NCI-H1694 treated with DMSO at 0.1 percent for 48 hours (cell line): ENCODE data around the gene EYS.
"Not testable (repeated sequence)": the region's sequence is repeated elsewhere in the genome, so short reads cannot be mapped to it uniquely, and the experiment has no call there.

ENCODE experiments used
- DNase-seq: peaks from one replicate; lab custom pipeline; 2025; lab: John Stamatoyannopoulos, UW

EYS gene

GRCh38 chr6:64301307-64302236 is 1405.5 kb downstream of the EYS start:
- no peak for DNase-seq

- no peak for DNase-seq
These were observed 1407.8 kb downstream of the EYS start for GRCh38 chr6:64299176-64299575.

GRCh38 chr6:64294034-64294433 is 1413.0 kb downstream of the EYS start:
- DNase-seq = no peak

GRCh38 chr6:64293298-64293697 is 1413.7 kb downstream of the EYS start:
- DNase-seq = no peak

DNA sequence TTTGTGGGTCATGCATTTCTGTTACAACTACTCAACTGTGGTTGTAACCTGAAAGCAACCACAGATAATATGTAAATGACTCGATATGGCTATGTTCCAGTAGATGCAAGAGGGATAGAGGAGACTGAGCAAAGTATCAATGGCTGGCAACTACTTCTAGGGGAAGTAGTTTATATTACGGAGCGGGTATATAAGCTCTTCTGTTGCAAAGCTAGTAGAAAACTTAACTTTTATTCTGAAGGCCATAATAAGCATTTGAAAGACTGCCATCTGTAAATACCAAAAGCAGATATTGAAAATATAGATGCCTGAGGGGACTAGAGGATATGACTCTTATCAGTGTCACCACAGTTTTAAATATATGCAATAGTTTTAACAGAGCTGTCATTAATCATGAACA is 1416.2 kb downstream of the EYS start:
- DNase-seq = no peak

- no peak for DNase-seq
These were observed 1417.1 kb downstream of the EYS start for GRCh38 chr6:64289931-64290330.

DNA sequence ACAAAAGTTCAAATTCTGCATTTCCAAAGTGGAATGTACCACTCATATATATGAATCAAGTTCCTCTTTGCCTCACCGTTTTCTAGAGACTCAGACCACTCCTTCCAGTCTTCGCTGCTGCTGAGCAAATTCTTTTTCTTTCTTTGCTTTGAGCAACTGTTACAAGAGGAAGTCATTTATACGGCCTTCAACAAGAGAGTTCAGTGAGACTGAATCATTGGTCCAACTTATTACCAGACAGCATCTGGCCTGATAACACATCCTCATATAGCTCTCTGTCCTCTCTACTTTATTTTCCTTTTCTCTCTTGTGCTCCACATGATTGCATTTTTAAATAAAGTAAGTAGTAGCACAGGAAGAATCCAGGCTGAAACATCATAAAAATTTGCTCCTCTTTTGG is 1418.7 kb downstream of the EYS start:
- DNase-seq = no peak

- no peak for DNase-seq
These were observed 1425.9 kb downstream of the EYS start for GRCh38 chr6:64281167-64281566.

DNA sequence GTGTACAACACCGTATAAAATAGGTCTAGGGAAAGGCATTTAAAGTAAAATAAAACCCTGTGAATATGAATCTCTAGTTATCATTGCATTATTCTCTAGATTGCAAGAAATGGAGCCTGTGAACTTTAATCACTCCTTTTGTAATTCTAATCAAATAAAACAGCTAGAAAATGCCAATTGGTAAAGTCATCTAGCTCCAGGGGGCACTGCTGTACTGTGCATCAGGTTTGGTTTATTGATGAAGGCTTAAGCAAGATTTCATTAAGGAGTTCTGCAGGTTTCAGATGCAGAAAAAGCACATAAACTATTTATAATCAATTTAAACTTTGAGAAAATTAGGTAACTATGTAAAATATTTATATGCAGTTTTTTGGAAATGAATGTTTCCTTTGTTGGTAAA is 1426.5 kb downstream of the EYS start:
- DNase-seq = peak; percentile 20

- DNase-seq = no peak
These were observed 1436.9 kb downstream of the EYS start for GRCh38 chr6:64270083-64270482.

DNA sequence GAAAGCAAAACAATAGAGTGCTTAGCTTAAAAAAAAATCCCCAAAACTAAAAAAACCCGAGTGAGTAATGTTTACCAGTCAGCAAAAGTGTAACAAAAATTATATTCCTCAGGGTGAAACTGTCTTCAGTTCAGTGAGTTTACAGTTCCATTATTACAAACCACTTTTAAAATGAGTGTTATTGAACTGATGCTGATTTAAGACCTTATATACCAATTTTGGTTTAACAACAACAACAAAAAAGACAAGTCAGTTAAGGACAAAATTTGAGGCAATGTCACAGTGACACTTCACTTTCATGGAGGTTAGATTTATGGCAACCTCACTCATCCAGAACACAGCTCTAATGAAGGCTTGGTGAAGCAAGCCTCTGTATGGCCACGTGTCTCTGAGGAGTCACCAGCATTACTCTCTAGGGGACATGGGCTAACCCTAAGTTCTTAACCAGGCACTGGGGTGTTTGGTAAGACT is 1440.6 kb downstream of the EYS start:
- DNase-seq = no peak

DNA sequence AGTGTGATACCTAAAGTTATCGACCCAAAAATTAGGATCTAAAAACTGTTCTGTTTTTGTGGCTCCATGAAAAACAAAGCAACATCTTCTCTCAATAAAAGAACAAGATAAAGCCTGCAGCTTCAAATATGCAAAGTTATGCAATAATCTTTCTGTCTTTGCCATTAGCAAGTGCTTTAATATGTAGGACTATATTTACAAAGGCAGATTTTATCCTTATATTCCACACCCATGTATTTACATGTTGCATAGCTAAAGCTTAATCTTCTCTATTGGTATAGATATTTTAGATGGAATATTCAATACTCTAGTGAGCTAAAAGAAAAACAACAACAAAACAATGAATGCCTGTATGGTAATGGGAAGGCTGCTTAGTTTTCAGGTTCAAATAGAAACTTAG is 1443.2 kb downstream of the EYS start:
- DNase-seq = no peak

GRCh38 chr6:64259372-64259771 is 1447.7 kb downstream of the EYS start:
- DNase-seq = no peak

GRCh38 chr6:64258752-64259151 is 1448.3 kb downstream of the EYS start:
- DNase-seq = no peak

- no peak for DNase-seq
These were observed 1448.7 kb downstream of the EYS start for GRCh38 chr6:64258302-64258701.

DNA sequence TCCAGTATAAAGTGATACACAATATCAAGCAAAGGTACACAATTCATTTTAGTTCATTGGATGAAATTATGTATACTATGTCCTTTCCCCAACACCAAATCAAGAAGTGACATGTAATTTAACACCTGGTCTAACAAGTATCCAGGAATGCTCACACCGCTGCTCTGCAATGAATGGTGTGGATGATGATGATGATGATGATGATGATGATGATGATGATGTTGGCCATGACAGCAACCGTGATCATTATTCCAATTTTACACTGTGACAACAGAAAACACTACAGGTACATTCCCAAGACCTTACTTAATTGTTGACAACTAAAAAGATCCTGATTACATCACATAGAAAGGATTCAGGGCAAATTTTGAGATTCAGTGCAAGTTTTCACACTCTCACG is 1449.4 kb downstream of the EYS start:
- DNase-seq = no peak

DNA sequence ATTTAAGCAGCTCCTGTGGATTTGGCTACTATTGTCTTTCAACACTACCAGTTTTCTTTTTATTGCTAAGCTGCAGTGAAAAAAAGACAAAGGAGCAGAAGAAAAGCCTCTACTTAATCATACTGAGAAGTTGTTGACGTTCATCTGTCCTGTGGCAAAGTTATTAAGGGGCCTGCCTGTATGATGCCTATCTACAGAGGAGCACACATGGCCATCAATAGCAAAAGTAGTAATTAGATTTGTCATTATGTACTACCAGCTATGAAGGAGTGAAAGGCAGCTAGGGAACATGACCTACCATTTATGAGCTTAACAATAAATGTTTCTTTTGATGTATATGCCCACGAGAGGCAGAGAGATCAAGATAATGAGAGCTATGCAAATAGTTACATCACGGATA is 1450.5 kb downstream of the EYS start:
- no peak for DNase-seq

DNA sequence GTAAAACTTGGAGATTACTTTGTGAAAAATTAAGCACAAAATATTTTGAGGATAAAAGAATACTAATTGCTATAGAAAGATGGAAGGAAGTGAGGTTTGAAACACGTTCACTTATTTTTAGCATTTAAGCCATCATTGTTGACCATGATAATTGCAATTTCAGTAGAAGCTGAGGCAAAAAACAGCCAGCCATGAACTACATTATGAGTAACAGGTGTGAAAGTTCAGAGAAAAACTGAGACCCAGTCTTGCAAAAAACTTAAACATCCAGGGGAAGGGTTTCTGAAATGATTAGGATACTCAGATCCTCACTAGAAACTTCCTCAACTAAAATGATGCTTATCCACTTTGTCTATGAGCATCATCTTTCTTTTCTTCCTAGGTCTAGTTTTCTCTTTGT is 1452.0 kb downstream of the EYS start:
- DNase-seq = no peak

DNA sequence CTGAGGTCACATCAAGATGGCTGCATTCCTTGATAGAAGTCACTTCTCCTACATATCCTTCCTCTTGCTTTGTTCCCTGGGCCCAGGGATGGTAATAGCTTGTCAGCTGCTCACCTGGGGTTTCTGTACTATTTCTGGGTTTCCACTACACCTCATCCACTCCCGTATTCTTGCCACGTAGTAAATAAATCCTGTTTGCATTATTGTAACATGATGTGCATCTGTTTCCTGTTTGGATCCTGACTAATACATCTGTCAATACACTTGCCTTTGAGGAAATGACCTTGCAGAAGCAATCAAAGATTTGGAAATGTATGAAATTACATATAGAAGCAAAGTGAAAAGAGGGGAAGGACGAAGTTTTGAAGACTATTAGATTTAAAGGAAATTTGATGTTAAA is 1452.5 kb downstream of the EYS start:
- DNase-seq = no peak

GRCh38 chr6:64252256-64252655 is 1454.8 kb downstream of the EYS start:
- no peak for DNase-seq

DNA sequence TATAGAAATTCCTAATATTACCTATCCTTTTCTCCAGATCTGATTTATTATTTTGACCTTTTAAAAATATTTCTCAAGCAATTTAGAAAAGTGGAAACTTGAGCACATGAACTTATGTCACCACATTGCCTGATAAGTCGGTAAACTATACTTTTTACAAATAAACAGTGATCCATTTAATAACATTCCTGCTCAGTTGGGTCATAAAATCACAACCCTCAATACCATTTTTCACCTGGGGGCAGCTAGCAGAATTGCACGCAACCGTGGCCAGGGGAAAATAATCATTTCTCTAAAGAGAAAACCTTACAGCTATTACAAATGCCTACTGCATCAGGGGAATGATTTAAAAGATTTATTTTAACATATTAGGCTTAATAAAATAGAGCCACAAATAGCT is 1456.9 kb downstream of the EYS start:
- DNase-seq = no peak

GRCh38 chr6:64249115-64249514 is 1457.9 kb downstream of the EYS start:
- no peak for DNase-seq

- DNase-seq = no peak
These were observed 1463.4 kb downstream of the EYS start for GRCh38 chr6:64243618-64244017.

DNA sequence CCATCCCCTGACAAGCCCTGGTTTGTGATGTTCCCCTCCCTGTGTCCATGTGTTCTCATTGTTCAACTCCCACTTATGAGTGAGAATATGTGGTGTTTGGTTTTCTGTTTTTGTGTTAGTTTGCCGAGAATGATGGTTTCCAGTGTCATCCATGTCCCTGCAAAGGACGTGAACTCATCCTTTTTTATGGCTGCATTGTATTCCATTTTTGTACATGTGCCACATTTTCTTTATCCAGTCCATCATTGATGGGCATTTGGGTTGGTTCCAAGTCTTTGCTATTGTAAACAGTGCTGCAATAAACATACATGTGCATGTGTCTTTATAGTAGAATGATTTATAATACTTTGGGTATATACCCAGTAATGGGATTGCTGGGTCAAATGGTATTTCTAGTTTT is 1468.1 kb downstream of the EYS start:
- DNase-seq = not testable (repeated sequence)
